Middle frontal gyrus (tissue), 1 donor: Measurements from ENCODE around the gene KRR1.
"Not testable (repeated sequence)": the region's sequence is repeated elsewhere in the genome, so short reads cannot be mapped to it uniquely, and the experiment has no call there.

ENCODE experiments used
- DNase-seq: peaks from one replicate; pipeline ENCODE4 v3.0.0-alpha.2; 2015; ENCODE audit warnings: low spot score; ENCODE audit errors: extremely low spot score

KRR1 gene

GRCh38 chr12:75477137-75477536 is 34.3 kb downstream of the KRR1 start:
- no peak for DNase-seq

GRCh38 chr12:75476071-75476470 is 35.3 kb downstream of the KRR1 start:
- DNase-seq = no peak

GRCh38 chr12:75474116-75474515 is 37.3 kb downstream of the KRR1 start:
- no peak for DNase-seq

- no peak for DNase-seq
Measured at GRCh38 chr12:75471902-75472890, 39.2 kb downstream of the KRR1 start.

- DNase-seq = no peak
Measured at GRCh38 chr12:75460204-75460603, 51.2 kb downstream of the KRR1 start.

GRCh38 chr12:75459755-75460154 is 51.7 kb downstream of the KRR1 start:
- no peak for DNase-seq

- DNase-seq = not testable (repeated sequence)
Measured at GRCh38 chr12:75457866-75458265, 53.5 kb downstream of the KRR1 start.

- DNase-seq = no peak
Measured at GRCh38 chr12:75457191-75457590, 54.2 kb downstream of the KRR1 start.

- DNase-seq = no peak
Measured at GRCh38 chr12:75455839-75456238, 55.6 kb downstream of the KRR1 start.

GRCh38 chr12:75452675-75453330 is 58.6 kb downstream of the KRR1 start:
- DNase-seq = no peak

GRCh38 chr12:75447691-75448393 is 63.6 kb downstream of the KRR1 start:
- DNase-seq = no peak

GRCh38 chr12:75446857-75447256 is 64.6 kb downstream of the KRR1 start:
- no peak for DNase-seq

GRCh38 chr12:75445137-75445507 is 66.3 kb downstream of the KRR1 start:
- not testable (repeated sequence) for DNase-seq

- no peak for DNase-seq
Measured at GRCh38 chr12:75444429-75445136, 66.8 kb downstream of the KRR1 start.

GRCh38 chr12:75443709-75444108 is 67.7 kb downstream of the KRR1 start:
- DNase-seq = no peak

- DNase-seq = not testable (repeated sequence)
Measured at GRCh38 chr12:75442454-75442853, 69.0 kb downstream of the KRR1 start.

GRCh38 chr12:75441687-75442449 is 69.5 kb downstream of the KRR1 start:
- DNase-seq = not testable (repeated sequence)
